B cell (primary cell): Measurements from ENCODE around the gene ACBD4. TPM values are rescaled to one million over a fixed set of nuclear protein-coding genes. Genes with fewer than 3 reads are reported as not detected.

Source experiments
- ATAC-seq: fragments of 200-7000 bp; cut with Tn5 transposase; one replicate; pipeline ENCODE4 v1.10.0; 2021; ENCODE audit warnings: low read depth, mild to moderate bottlenecking, moderate number of reproducible peaks, moderate library complexity
- CTCF ChIA-PET: fragments of 350-600 bp; sonication (Branson Sonifier 250); formaldehyde crosslinking; loops from one replicate; lab custom pipeline; 2021; ENCODE audit warnings: antibody characterized with exemption, inconsistent platforms; lab: Charles Lee
- POLR2A ChIA-PET: fragments of 350-600 bp; sonication (Branson Sonifier 250); formaldehyde crosslinking; loops from one replicate; lab custom pipeline; 2021; ENCODE audit warnings: antibody characterized with exemption; lab: Charles Lee
- DNase-seq: peaks from one replicate; pipeline ENCODE4 v3.0.0; 2013
- H2AFZ ChIP-seq: 2 replicates; pipeline ENCODE4 v1.6.1; 2012; ENCODE audit warnings: mild to moderate bottlenecking, low read depth, low read length; ENCODE audit not compliant: insufficient read depth, poor library complexity, severe bottlenecking
- H3K27ac ChIP-seq, 2 donors: 1 replicate in 1 of 2; 2 replicates in 1 of 2; pipeline ENCODE4 v1.5.1; 2012 to 2013; ENCODE audit warnings: low read length in 2 of 2, mild to moderate bottlenecking in 2 of 2, moderate library complexity in 1 of 2
- H3K27me3 ChIP-seq, 4 experiments: fragments of 200-600 bp in 1 of 4; sonication (generic) in 1 of 4; replicated peaks in 1 of 4; 1 replicate in 2 of 4; 2 replicates in 2 of 4; pipeline versions ENCODE4 v1.6.1 to v1.7.0; 2013 to 2016; ENCODE audit warnings: low read length in 3 of 4, mild to moderate bottlenecking in 2 of 4, mixed read lengths in 1 of 4, moderate library complexity in 1 of 4; ENCODE audit not compliant: insufficient read depth in 4 of 4, control insufficient read depth in 3 of 4; ENCODE audit errors: control extremely low read depth in 1 of 4
- H3K36me3 ChIP-seq, 2 experiments: replicated peaks in 1 of 2; 1 replicate in 1 of 2; 2 replicates in 1 of 2; pipeline versions ENCODE4 v1.6.1 to v1.7.1; 2013; ENCODE audit warnings: low read length in 1 of 2; ENCODE audit not compliant: insufficient read depth in 2 of 2, control insufficient read depth in 1 of 2; ENCODE audit errors: control extremely low read depth in 1 of 2, extremely low read depth in 1 of 2
- H3K4me1 ChIP-seq, 2 donors: fragments of 200-600 bp in 1 of 2; sonication (generic) in 1 of 2; 1 replicate in 1 of 2; 2 replicates in 1 of 2; pipeline versions ENCODE4 v1.5.1 to v1.6.1; 2013 to 2017; ENCODE audit warnings: low read length in 2 of 2; ENCODE audit not compliant: control insufficient read depth in 2 of 2, insufficient read depth in 2 of 2
- H3K4me2 ChIP-seq: replicated peaks from 2 replicates; pipeline ENCODE3; 2012; ENCODE audit warnings: mild to moderate bottlenecking, low read depth, low read length; ENCODE audit not compliant: poor library complexity, severe bottlenecking
- H3K4me3 ChIP-seq, 5 experiments: fragments of 200-600 bp in 1 of 5; sonication (generic) in 1 of 5; 1 replicate in 3 of 5; 2 replicates in 2 of 5; pipeline versions ENCODE4 v1.5.1 to v1.7.0; 2011 to 2016; ENCODE audit warnings: low read length in 4 of 5, mild to moderate bottlenecking in 4 of 5, low read depth in 2 of 5, control low read depth in 1 of 5, moderate library complexity in 1 of 5; ENCODE audit not compliant: insufficient read depth in 1 of 5; ENCODE audit errors: control extremely low read depth in 1 of 5, extremely low read depth in 1 of 5
- H3K79me2 ChIP-seq: fragments of 200-600 bp; sonication (generic); one replicate; pipeline ENCODE4 v1.6.0; 2016; ENCODE audit warnings: low read length; ENCODE audit not compliant: control insufficient read depth, insufficient read depth
- H3K9ac ChIP-seq: fragments of 200-600 bp; sonication (generic); 2 replicates; pipeline ENCODE4 v1.6.1; 2017; ENCODE audit warnings: mild to moderate bottlenecking, low read length, moderate library complexity
- H3K9me3 ChIP-seq, 3 donors: one replicate each; pipeline versions ENCODE4 v1.6.1 to v1.7.1; 2013; ENCODE audit warnings: low read length in 2 of 3; ENCODE audit not compliant: control insufficient read depth in 2 of 3, insufficient read depth in 1 of 3; ENCODE audit errors: control extremely low read depth in 1 of 3
- H4K20me1 ChIP-seq: 2 replicates; pipeline ENCODE4 v1.6.0; 2012; ENCODE audit warnings: mild to moderate bottlenecking, low read length; ENCODE audit not compliant: insufficient read depth, control insufficient read depth, poor library complexity, severe bottlenecking
- H3K27ac Mint-ChIP-seq: one replicate; pipeline ENCODE4 v1.8.0; 2021; ENCODE audit warnings: mixed read lengths
- H3K27me3 Mint-ChIP-seq: one replicate; pipeline ENCODE4 v1.8.0; 2021; ENCODE audit warnings: mixed read lengths
- H3K4me1 Mint-ChIP-seq: one replicate; pipeline ENCODE4 v1.8.0; 2021; ENCODE audit warnings: mixed read lengths
- H3K4me3 Mint-ChIP-seq: one replicate; pipeline ENCODE4 v1.8.0; 2021; ENCODE audit warnings: mixed read lengths
- H3K9me3 Mint-ChIP-seq: one replicate; pipeline ENCODE4 v1.8.0; 2022; ENCODE audit warnings: mixed read lengths; ENCODE audit not compliant: insufficient read depth
- EZH2 ChIP-seq: IDR thresholded peaks from 2 replicates; pipeline ENCODE4 v1.6.1; 2012; ENCODE audit warnings: borderline replicate concordance, low read depth, mild to moderate bottlenecking, moderate library complexity, low read length; ENCODE audit not compliant: insufficient read depth, poor library complexity, severe bottlenecking
- WGBS: methylation state at CpG from one replicate; pipeline ENCODE4 v1.1.5; 2013; ENCODE audit warnings: missing lambda C conversion rate; ENCODE audit not compliant: insufficient coverage; 5-methylcytosine and 5-hydroxymethylcytosine counted together
- intact Hi-C: fragments of 100-400 bp; cut with micrococcal nuclease; formaldehyde crosslinking; loops from one replicate; pipeline ENCODE4 v1.10.0; 2022
- polyA plus RNA-seq: library from polyadenylated mRNA; depleted of rRNA; stranded (reverse); fragments of >200 nt; gene quantifications from 2 replicates; pipeline ENCODE4 v1.2.3, GENCODE V29; 2012
- total RNA-seq, 2 donors: library from RNA; stranded (reverse); fragments of 120-200 nt in 1 of 2; gene quantifications; 1 replicate in 1 of 2; 2 replicates in 1 of 2; pipeline versions ENCODE4 v1.2.3 to v1.2.4, GENCODE V29; 2013 to 2022
- TF ChIP-seq, protein P1 (sequence below): fragments of 200-600 bp; IDR thresholded peaks from one replicate; pipeline ENCODE4 v1.8.0; 2022; ENCODE audit warnings: antibody characterized with exemption, mild to moderate bottlenecking

The ACBD4 gene
- total and polyA plus RNA-seq, 2 donors (not counting 1 experiment from before 2014, with no cell fraction given) = 36.8 to 39.4 TPM

DNA sequence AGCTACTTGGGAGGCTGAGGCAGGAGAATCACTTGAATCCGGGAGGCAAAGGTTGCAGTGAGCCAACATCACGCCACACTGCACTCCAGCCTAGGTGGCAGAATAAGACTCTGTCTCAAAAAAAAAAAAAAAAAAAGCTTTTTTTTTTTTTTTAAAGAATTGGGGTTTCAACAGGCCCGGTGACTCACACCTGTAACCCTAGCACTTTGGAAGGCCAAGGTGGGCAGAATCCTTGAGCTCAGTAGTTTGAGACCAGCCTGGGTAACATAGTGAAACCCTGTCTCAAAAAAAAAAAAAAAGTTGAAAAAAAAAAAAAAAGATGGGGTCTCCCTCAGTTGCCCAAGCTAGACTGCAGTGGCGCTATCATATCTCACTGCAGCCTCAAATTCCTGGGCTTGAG lies 19.5 kb downstream of the ACBD4 start:
- no peaks in the 10 kb centered on the region for H3K9me3 ChIP-seq
- ATAC-seq (no peak), DNase-seq (no peak)
- no peak overlapping the region for H2AFZ ChIP-seq
- no peak overlapping the region for H3K4me3 ChIP-seq
- Mint-ChIP-seq H3K9me3 (no peaks in the 10 kb centered on the region), H3K4me1 (peaks cover 49% of the 10 kb centered on the region), H3K27me3 (no peaks in the 10 kb centered on the region), H3K27ac (no peak overlapping the region), H3K4me3 (no peak overlapping the region)
- TF ChIP-seq, protein P1, sequence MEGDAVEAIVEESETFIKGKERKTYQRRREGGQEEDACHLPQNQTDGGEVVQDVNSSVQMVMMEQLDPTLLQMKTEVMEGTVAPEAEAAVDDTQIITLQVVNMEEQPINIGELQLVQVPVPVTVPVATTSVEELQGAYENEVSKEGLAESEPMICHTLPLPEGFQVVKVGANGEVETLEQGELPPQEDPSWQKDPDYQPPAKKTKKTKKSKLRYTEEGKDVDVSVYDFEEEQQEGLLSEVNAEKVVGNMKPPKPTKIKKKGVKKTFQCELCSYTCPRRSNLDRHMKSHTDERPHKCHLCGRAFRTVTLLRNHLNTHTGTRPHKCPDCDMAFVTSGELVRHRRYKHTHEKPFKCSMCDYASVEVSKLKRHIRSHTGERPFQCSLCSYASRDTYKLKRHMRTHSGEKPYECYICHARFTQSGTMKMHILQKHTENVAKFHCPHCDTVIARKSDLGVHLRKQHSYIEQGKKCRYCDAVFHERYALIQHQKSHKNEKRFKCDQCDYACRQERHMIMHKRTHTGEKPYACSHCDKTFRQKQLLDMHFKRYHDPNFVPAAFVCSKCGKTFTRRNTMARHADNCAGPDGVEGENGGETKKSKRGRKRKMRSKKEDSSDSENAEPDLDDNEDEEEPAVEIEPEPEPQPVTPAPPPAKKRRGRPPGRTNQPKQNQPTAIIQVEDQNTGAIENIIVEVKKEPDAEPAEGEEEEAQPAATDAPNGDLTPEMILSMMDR = no peak
- TF ChIP-seq EZH2 = no peak
- WGBS = no CpG with 5 or more reads among the region's 4 CpGs
- peaks cover 39 to 40% of the 10 kb centered on the region in 2 donors for H3K4me1 ChIP-seq
- peaks cover 23% of the 10 kb centered on the region for H4K20me1 ChIP-seq
- H3K27ac ChIP-seq = peak overlapping the region in 1 of 2 donors; percentile 60
- H3K79me2 ChIP-seq = peaks cover 86% of the 10 kb centered on the region
- H3K4me2 ChIP-seq = no peak overlapping the region
- peaks cover 0 to 10% of the 10 kb centered on the region in 2 experiments for H3K36me3 ChIP-seq
- H3K9ac ChIP-seq = no peak overlapping the region
- intact Hi-C loops = no loop called here
- POLR2A ChIA-PET = interaction anchor here (0.6 to 1.0 kb wide), 3 partner anchors 42 to 237 kb away, joined by 4 to 12 read pairs (median 6); no protein-coding TSS in a partner anchor
- CTCF ChIA-PET = interaction anchor here (0.6 to 1.7 kb wide), 7 partner anchors 18 to 157 kb away, joined by 3 to 15 read pairs (median 4); partner anchors contain the start of gene ACBD4
- H3K27me3 ChIP-seq = no peaks in the 10 kb centered on the region

DNA sequence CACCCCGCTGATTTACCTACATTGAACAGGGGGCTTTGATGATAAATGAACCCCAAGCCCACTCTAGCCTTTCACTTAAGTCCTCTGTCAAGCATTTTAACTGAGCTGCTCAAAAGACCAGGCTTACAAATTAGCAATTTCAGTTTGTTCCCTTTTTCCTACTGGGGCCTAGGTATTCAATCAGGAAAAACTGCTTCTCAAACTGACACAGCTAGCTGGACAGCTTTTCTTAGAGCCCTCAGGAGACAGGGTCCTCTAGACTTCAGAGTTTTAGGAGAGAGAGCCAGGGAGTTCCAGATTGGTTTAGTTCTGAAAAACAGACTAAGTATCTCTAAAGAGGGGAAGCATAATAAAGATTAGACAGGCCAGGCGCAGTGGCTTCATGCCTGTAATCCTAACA lies 20.0 kb downstream of the ACBD4 start:
- no peak for DNase-seq
- Mint-ChIP-seq H3K4me1 (peaks cover 49% of the 10 kb centered on the region), H3K27ac (peak overlapping the region; percentile 53), H3K9me3 (no peaks in the 10 kb centered on the region), H3K27me3 (no peaks in the 10 kb centered on the region), H3K4me3 (no peak overlapping the region)
- Histone ChIP-seq H3K4me2 (no peak overlapping the region), H4K20me1 (peaks cover 23% of the 10 kb centered on the region), H3K27ac (peak overlapping the region in 1 of 2 donors; percentile 60), H3K9ac (no peak overlapping the region), H3K79me2 (peaks cover 88% of the 10 kb centered on the region), H3K4me1 (peaks cover 36 to 40% of the 10 kb centered on the region in 2 donors), H3K9me3 (no peaks in the 10 kb centered on the region), H3K4me3 (no peak overlapping the region), H3K36me3 (peaks cover 0 to 10% of the 10 kb centered on the region in 2 experiments), H3K27me3 (no peaks in the 10 kb centered on the region), H2AFZ (no peak overlapping the region)
- ChIA-PET POLR2A (interaction anchor here (0.6 to 1.0 kb wide), 3 partner anchors 42 to 238 kb away, joined by 4 to 12 read pairs (median 6); no protein-coding TSS in a partner anchor), CTCF (interaction anchor here (0.6 to 1.7 kb wide), 7 partner anchors 18 to 157 kb away, joined by 3 to 15 read pairs (median 4); partner anchors contain the start of gene ACBD4)
- intact Hi-C loops = no loop called here
- TF ChIP-seq, protein P1 = no peak
- no peak for TF ChIP-seq EZH2
- 100% methylated on average over 2 of the region's 2 CpGs for WGBS
- no peak for ATAC-seq
